GM21526 (cell line): Measurements from ENCODE around the gene BRINP1.

Source experiments
- ATAC-seq: cut with Tn5 transposase; IDR thresholded peaks from one replicate; pipeline ENCODE4 v1.9.1; 2021; ENCODE audit warnings: moderate library complexity; ENCODE audit not compliant: unreplicated experiment, low FRiP score

The BRINP1 gene

GRCh38 chr9:119282476-119283077 lies 86.7 kb downstream of the BRINP1 start:
- no peak for ATAC-seq

DNA sequence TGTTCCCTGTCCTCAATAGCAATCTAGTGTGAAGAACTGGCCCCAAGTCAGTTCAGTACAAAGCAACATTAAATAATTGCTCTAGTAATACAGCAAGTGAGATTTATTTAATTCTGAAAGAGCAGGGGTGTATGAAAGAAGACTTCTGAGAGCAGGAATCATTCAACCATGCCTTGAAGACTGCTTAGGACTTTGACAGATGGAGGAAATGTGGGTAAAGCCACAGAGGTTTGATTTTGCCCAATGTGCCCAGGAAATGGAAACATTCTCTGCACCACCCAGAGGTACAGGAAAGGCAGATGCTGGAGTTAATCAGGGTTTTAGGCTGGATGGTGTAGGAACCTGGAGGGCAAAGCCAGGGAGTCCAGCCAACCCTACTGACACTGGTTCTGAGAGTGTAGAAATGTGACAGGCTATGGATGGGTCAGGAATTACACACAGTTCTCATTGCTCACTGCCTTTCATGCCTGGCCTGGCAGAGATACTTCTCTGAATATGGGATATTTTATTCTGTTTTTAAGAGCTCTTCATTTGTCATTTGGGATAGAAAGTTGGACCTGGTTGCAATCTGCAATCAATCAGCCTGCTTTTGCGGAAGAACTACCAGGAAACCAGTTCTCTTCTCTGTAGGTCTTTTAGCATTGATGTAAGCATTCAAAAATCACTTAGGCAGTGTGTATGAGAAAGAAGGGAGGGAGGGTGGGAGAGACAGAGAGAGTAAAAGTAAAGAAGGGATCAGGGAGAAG lies 88.3 kb downstream of the BRINP1 start:
- no peak for ATAC-seq

DNA sequence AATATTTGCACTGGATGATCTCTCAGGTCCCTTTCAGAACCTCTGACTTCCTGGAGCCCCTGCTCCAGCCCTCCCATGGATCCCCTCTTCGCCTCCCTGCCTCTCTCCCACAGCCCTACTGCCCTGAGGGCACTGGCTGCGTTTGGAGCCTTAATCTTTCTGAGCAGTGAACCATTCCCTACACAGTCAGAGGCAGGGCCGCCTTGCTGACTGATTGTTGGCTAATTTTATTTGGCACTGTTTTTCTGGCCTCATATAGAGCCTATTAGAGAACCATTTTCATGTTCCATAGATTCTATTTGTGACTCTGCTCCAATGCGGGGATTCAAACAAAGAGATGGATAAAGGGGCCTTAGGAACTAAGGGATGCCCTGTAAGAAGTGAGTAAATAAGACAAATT lies 91.1 kb downstream of the BRINP1 start:
- ATAC-seq, result no peak

DNA sequence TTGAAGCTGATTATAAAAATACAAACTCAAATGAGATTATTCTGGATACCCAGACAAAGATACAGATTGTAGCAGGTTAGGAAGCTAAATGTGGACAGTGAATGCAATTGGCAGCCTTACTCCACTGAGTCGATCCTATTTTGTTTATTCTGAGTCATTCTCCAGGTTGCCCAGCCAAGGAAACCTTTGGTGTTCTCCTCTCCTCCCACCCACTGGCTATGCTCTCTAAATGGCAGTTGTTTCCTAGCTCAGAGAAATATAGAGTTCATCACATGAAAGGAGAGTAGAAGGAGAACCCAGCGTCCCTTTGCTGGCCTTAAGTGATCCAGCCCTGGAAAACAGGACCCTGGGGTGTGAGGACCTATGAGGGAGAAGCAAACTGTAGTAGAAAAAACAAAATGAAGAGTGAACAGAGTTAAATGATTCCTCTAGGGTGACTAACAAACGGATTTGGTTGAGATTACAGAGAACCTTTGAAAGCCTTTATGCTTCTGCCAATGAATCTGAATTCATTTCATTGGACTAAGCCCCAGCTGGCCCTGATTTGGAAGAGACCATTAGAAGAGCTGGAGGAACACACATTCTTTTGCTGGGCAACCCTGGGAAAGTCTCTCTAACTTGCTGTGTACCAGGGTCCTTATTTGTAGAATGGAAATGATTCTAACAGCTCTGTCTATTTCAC lies 95.1 kb downstream of the BRINP1 start:
- ATAC-seq, result no peak

DNA sequence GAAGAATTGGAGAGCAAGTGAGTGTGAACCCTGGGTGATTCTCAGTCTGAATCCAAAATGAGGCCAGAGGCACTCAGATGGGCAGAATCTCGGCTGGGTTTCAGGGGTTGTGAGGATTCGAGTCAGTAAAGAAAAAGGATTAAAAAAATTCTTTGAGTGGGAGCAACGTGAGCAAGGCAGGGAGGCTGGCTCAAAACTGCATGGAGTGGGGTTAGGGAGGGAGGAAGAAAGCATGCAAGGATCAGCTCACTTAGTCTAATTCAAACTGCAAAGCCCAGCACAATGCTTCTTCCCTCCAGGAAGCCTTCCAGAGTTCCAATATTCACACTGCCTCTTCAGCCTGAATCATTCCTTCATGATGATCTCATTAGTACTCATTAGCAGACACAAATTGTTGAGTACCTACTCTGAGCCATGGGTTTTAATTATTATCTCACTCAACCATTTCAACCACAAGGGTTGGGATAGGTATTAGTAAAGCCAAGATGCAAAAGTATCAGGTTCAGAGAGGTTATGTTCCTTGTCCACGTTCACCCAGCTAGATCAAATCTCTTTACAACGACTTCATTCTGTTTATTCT lies 95.8 kb downstream of the BRINP1 start:
- no peak for ATAC-seq

GRCh38 chr9:119272500-119273211 lies 96.6 kb downstream of the BRINP1 start:
- ATAC-seq, result no peak

- no peak for ATAC-seq
Measured at GRCh38 chr9:119268985-119269384, 100.2 kb downstream of the BRINP1 start.

GRCh38 chr9:119264165-119264564 lies 105.1 kb downstream of the BRINP1 start:
- no peak for ATAC-seq

GRCh38 chr9:119257592-119257991 lies 111.6 kb downstream of the BRINP1 start:
- ATAC-seq, result no peak

- ATAC-seq, result no peak
Measured at GRCh38 chr9:119255116-119255515, 114.1 kb downstream of the BRINP1 start.

DNA sequence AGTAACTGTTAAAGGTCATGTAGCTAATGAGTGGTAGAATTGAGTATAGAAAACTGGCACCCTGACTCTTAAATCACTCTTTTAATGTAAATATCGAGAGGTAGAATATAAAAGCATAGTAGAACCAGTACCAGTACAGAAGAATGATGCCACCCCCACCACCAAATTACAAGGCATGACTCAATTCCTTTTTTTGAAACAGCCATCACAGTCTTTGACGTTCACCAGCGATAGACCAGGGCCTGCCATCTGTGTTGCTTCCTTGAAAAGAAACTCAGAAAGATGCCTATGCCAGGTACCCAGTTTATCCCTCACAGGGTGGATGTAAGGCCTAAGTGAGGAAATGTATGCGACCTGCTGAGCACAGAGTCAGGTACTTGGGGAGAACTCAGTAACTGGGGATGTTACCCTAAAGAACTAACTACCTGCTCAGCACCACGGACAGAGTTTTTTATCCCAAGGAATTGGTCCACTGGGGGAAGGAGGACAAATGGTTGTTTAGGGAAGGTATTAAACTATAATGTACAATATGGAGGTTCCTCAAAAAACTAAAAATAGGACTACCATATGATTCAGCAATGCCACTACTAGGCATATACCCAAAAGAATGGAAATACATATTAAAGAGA lies 116.5 kb downstream of the BRINP1 start:
- no peak for ATAC-seq

- no peak for ATAC-seq
Measured at GRCh38 chr9:119251936-119252335, 117.3 kb downstream of the BRINP1 start.

DNA sequence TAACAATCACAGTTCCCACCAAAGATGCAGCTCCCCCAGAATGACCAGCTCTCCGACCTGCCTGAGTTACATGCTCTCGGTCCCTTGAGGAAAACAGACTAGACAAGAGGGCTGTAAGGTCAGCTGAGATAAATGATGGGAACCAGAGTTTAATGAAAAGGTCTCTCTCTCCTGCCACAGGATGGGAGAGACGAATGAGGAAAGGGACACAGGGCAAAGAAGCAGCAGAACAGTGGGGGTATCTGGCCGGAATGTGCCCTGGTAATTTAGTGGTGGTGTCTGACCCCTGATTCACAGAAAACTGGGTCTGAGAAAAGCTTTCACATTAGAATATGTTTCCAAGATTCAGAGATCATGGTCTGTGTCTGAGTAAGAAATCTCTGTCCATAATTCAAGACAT lies 118.5 kb downstream of the BRINP1 start:
- ATAC-seq, result no peak

DNA sequence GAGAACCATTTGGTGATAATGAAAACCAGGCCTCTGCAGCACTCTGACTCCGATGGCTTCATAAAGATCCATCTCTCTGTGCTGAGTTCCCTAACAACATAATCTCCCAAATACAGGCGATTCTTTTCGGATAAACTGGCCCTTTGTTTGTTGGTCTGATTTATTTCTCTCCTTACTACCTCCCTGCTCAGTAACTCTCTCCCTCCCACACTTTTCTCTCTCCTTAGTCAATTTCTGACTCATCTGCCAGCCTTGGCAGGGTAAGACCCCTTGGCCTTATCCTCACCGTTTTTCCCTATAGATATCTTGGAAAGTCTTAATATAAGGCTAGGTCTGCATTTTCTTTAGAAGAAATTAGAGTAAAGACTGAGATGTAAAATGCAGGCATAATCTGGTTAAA lies 128.7 kb downstream of the BRINP1 start:
- no peak for ATAC-seq

DNA sequence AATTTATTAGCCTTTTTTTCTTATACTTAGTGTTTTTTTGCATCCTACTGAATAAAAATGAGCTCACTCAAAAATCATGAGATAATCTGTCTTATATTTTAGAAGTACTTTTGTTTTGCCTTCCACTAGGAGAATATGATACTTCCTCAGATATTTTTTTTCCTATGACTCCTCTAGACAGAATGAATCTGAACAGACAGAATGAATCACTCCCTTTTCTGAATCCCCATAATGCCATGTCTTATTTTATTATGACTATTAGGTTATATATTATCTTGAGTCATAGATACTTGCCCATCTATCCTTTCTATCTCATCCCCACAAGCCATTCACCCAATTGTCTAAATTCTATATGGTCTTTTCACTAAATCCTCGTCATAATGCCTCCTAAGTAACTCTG lies 134.6 kb downstream of the BRINP1 start:
- no peak for ATAC-seq

DNA sequence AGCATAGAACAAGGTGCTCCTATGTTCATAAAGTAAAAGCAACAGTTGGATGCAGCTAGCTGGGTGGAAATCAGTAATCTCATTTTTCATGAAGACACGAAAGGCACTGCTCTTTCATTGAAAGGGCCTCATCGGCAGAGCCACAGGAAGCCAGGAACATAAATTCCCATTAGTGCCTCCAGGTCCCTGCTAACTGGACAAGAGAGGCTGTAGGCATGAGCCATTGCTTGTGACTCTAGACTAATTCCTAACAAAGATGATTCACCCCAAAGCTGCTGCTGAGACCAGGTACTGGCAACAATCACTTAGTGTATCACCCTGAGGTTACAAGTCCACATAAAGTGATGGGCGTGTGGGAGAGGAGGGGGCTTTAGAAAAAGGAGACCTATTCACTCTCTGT lies 141.8 kb downstream of the BRINP1 start:
- ATAC-seq, result no peak

DNA sequence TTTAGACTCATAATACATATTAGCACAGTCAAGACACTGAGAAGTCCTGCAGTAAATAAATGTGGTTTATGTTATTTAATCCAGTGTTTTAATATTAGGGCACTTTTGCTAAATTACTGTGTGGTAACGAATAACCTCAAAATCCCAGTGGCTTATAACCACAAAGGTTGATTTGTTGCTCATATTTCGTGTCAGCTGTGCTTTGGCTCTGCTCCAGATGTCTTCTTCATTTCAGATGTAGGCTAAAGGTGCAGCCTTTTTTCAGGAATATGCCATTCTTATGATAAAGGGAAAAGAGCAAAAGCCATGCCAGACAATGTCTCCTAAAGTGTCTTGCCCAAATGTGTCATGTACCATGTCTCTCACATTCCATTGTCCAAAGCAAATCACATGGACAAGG lies 144.8 kb downstream of the BRINP1 start:
- ATAC-seq, result no peak

DNA sequence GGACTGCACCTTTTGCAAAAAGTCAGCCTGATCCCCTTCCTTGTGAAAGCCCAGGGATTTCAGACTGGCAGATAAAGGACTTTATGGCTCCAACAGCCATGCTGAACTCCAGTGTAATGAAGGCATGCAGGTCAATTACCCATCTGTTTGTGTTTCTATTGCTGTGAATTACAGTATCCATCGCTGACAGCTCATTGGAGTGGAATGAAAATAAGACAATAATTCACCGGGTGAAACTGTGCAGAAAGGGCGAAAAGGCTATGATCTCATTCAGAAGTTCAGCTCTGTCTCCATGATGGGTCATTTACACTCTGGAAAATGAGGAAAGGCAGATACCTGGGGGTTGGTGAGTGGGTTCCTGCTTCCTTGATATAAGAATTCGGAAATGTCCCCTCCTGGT lies 148.0 kb downstream of the BRINP1 start:
- ATAC-seq, result no peak

DNA sequence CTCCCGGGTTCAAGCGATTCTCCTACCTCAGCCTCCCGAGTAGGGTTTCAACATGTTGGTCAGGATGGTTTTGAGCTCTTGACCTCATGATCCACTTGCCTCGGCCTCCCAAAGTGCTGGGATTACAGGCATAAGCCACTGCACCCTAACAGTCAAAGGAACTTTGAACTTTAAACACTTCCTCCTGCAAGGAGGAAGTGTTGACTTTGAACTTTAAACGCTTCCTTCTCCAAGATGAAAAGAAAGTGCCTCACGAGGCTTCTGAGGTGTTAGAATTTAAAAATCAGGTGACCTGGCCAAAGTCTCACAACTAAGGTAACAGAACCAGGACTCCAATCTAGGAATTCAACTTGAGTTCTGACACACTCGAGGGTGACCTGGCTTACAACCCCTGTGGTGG lies 150.9 kb downstream of the BRINP1 start:
- ATAC-seq, result no peak

DNA sequence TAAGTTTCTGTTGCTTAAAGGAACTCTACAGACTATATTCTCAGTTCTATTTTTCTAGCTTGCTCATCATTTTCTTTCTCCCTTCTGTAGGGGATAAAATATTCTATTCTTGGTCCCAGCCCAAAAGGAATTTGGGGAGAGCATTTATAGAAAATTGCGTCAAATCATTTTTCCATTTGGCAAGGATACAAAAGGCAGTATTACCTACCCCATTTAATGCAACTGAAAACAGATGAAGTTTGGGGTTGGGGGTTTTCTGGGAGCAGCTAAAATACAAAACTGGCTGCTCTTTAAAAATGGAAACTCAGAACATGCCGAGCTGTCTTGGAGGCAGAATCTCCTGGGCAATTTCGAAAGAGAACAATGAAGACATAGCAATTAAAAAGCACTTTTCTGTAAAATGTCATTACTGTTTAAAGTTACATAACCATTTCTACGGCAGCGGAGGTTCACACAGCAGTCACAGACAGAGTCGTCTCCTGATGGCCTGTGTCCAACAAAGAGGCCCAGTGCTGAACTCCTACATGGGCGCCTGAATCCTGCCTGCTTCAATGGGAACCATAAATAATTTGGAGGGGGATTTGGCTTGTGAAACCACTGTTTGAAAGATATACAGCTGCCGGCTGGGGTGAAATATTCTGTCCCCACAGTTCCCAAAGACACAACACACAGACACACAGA lies 152.4 kb downstream of the BRINP1 start:
- ATAC-seq, result no peak
